WI38 (cell line): ENCODE measurements around the gene SLC4A4.
A peak's percentile ranks its signal among the peaks of the same experiment; 100 is the strongest.

Experiments
- H3K4me3 ChIP-seq: 2 replicates; pipeline ENCODE4 v1.5.1; 2011; ENCODE audit warnings: low read depth, mild to moderate bottlenecking, control low read depth, low read length
- TF ChIP-seq, protein P1 (sequence below): IDR thresholded peaks from 2 replicates; pipeline ENCODE4 v1.5.1; 2012; ENCODE audit warnings: low read depth, mild to moderate bottlenecking, control low read depth, low read length

SLC4A4 gene

DNA sequence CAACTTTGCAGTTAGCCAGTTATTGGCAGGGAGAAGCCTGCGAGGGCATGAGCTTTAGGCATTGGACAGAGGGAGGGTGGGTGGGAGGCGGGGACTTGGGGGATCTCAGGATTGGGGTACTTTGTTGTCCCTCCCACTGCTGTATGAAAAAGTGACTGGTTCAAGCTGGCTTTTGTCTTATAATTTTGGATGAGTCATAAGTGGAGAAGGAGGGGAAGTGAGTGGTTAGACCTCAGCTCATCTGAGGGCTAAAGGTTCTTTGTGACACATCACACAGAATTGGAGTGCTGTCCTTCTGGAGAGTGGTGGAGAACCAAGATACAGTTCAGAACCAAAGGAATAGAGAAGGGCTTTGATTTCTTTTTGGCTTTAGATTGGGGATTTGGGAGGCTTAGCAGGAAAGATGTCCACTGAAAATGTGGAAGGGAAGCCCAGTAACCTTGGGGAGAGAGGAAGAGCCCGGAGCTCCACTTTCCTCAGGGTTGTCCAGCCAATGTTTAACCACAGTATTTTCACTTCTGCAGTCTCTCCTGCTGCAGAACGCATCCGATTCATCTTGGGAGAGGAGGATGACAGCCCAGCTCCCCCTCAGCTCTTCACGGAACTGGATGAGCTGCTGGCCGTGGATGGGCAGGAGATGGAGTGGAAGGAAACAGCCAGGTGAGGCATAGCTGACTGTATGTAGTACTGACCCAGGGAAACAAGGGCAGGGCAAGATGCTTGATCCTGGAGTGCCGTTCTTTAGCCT, at the start of gene SLC4A4:
Gene SLC4A4, plus strand, starts transcription at position 175 of the 748 bp plus-strand sequence.
- TF ChIP-seq, protein P1, sequence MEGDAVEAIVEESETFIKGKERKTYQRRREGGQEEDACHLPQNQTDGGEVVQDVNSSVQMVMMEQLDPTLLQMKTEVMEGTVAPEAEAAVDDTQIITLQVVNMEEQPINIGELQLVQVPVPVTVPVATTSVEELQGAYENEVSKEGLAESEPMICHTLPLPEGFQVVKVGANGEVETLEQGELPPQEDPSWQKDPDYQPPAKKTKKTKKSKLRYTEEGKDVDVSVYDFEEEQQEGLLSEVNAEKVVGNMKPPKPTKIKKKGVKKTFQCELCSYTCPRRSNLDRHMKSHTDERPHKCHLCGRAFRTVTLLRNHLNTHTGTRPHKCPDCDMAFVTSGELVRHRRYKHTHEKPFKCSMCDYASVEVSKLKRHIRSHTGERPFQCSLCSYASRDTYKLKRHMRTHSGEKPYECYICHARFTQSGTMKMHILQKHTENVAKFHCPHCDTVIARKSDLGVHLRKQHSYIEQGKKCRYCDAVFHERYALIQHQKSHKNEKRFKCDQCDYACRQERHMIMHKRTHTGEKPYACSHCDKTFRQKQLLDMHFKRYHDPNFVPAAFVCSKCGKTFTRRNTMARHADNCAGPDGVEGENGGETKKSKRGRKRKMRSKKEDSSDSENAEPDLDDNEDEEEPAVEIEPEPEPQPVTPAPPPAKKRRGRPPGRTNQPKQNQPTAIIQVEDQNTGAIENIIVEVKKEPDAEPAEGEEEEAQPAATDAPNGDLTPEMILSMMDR: no peak
- no peak within 1 kb of the TSS for H3K4me3 ChIP-seq

DNA sequence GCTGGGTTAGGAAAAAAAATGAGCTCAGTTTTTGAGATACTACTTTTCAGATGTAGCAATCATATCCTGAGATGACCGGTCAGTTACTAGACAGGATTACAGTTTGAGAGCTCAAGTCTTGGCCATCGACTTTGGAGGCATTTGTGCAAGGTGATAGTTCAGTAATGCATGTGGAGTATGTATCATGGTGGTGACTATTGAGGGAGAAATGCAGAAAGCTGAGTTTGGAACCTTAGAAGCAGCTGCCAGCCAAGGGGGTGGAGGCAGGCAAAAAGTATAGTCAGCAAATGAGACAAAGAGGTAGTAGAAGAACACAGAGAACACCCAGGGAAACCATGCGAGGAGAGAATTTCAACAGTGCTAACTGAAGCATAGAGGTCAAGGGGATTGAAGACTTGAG, 48.7 kb upstream of the SLC4A4 start:
- TF ChIP-seq, protein P1: no peak
- H3K4me3 ChIP-seq: no peak overlapping the region

DNA sequence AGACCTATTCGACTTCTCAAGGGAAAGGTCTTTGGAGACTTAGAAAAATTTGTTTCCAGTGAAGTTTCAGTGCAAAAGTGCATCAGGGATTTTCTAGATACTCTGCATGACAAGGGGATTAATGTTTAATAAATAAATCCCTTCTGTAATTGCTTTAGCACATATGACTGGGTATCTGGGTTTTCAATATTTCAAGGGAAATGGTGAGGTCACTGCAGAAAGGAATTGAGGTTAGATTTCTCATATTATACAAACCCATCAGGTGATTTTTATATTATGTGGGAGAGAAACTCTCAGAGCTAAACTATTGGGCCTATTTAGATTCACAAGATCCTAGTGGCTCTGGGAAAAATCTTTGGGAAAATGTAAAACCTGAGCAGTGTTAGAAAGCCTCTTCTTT, 48.3 kb upstream of the SLC4A4 start:
- TF ChIP-seq, protein P1: no peak
- H3K4me3 ChIP-seq: no peak overlapping the region

DNA sequence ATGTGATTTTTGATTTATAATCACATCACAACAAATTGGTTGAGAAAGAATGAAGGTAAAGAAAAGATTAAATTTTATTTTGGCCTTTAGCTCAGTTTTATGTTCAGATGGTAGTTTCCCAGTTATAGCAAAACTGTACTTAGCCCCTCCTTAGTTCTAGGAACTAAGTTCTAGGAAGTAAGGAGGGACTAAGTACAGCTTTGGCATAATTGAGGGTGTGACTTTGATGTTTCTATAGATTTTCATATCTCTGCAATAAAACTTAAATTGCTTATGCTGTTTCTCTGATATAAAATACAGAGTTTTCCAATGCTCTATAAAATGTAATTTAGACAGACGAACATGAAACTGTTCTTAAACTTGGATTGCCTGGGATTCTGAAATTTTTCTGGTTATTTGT, 46.6 kb upstream of the SLC4A4 start:
- TF ChIP-seq, protein P1: no peak

DNA sequence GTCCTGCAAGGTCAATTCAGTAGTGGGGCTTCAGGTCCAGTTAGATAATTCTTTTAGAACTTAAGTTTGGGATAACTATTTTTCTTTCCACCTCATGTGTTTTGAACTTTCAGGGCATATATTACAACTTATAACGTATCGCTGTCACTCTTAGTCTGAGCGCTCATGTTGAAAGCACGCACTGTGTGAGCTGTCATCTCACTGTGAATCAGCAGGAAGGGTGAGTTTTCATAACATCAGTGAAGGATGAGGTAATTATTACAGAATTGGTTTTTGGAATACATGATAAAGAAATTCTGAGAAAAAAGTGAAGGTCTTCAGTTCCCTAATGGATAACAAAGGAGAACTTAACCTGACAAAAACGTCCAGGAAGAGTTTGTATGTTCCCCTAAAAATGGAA, 45.1 kb upstream of the SLC4A4 start:
- TF ChIP-seq, protein P1: no peak
- no peak overlapping the region for H3K4me3 ChIP-seq

More for the DNA sequence above, 46.6 kb upstream of the SLC4A4 start:
- no peak overlapping the region for H3K4me3 ChIP-seq

DNA sequence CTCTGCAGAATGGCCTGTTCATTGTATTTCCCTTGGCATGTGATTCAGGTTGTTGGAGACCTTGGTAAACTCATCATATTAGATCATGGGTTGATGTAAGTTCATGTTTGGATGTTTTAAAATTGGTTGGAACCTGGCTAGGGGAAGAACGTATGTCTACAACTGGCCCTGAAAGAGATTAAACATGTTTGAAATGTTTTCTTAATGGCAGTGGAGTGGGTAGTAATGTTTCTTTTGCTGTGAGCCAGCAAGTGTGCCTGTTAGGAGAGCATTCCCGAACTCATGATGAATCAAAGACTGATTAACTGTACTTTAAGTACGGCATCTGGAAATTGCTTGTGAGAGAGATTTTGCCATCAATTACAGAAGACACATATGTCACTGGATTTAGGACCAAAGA, 44.5 kb upstream of the SLC4A4 start:
- TF ChIP-seq, protein P1: no peak
- 0 out of 2 replicates have a peak overlapping the region, but pooled peaks have one; percentile 14 for H3K4me3 ChIP-seq

DNA sequence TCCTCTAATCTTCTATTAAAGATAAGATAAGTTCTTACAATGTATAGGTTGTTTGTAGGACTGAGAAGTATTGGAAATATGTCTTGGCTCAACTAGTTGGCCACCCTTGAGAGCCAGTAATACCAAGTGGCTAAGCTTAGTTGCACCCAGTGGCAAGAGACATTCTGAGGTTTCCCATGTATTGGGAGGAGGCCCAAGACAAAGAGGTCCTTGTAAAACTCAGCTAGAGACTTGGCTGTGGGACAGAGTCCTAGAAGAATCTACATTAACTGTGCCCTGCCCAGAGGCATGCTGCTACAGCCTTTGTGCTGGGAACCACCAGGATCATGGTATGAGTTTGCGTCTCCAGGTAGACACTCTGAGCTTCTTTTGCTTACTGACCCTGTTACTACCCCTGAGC, 41.9 kb upstream of the SLC4A4 start:
- no peak overlapping the region for H3K4me3 ChIP-seq
- TF ChIP-seq, protein P1: no peak
